ENCODE data around the gene FCHSD2. TPM values are rescaled to one million over a fixed set of nuclear protein-coding genes. Genes with fewer than 3 reads are reported as not detected.

Gene FCHSD2
- total and polyA plus RNA-seq, 2 of the 13 experiments (the other 11 are each of a cell fraction or from before 2014, with no cell fraction given), result 20.5 to 24.8 TPM

GRCh38 chr11:73164803-73165540 lies 22.9 kb upstream of the FCHSD2 start (continued):
- TF ChIP-seq ZNF407 (CRISPR knock-in tag; IDR thresholded peaks at IDR 0.05; ENCODE audit: not compliant biosample characterization) (peak; percentile 45), ZNF615 (CRISPR knock-in tag; IDR thresholded peaks at IDR 0.05; ENCODE audit: borderline replicate concordance) (0 out of 2 replicates have a peak, but pooled peaks have one; percentile 65), FOXA3 (CRISPR knock-in tag; IDR thresholded peaks at IDR 0.05) (no peak), ZBTB34 (CRISPR knock-in tag; IDR thresholded peaks at IDR 0.05) (no peak), ZNF747 (CRISPR knock-in tag; IDR thresholded peaks at IDR 0.05; ENCODE audit: borderline replicate concordance) (0 out of 2 replicates have a peak, but pooled peaks have one; percentile 24), AHR (CRISPR knock-in tag; IDR thresholded peaks at IDR 0.05) (no peak), ZNF296 (CRISPR knock-in tag; conservative IDR thresholded peaks at IDR 0.05) (no peak)
